AG04449 (cell line): ENCODE results near the gene DSTYK.

Experiments
- CTCF ChIA-PET: fragments of 350-600 bp; formaldehyde crosslinking; extraction: SDS; loops from one replicate; lab custom pipeline; 2021; ENCODE audit warnings: antibody characterized with exemption; lab: Yijun Ruan, JAX
- POLR2A ChIA-PET: fragments of 400-600, 350-600 bp; formaldehyde crosslinking; extraction: SDS; loops from one replicate; lab custom pipeline; 2020; ENCODE audit warnings: antibody characterized with exemption, inconsistent platforms; lab: Yijun Ruan, JAX
- DNase-seq: peaks from one replicate; pipeline ENCODE4 v3.0.0-alpha.2; 2010; ENCODE audit warnings: low read depth, low spot score
- H3K4me3 ChIP-seq: 2 replicates; pipeline ENCODE4 v1.5.1; 2011; ENCODE audit warnings: low read depth, mild to moderate bottlenecking, control low read depth, low read length
- CTCF ChIP-seq: IDR thresholded peaks from one replicate; pipeline ENCODE4 v1.5.1; 2011; ENCODE audit warnings: mild to moderate bottlenecking, moderate library complexity, low read length, control low read depth, inconsistent platforms; ENCODE audit not compliant: insufficient read depth; ENCODE audit errors: missing control alignments

Gene DSTYK

GRCh38 chr1:205171369-205171768 lies 40.1 kb downstream of the DSTYK start:
- POLR2A ChIA-PET: no interaction called here
- no peak for DNase-seq
- no peak for TF ChIP-seq CTCF
- H3K4me3 ChIP-seq: no peak overlapping the region
- CTCF ChIA-PET: interaction anchor here (0.9 to 1.0 kb wide), 2 partner anchors 20 to 30 kb away, joined by 3 to 4 read pairs; no protein-coding TSS in a partner anchor

GRCh38 chr1:205170532-205171269 lies 40.8 kb downstream of the DSTYK start:
- ChIA-PET CTCF (interaction anchor here (0.9 to 1.3 kb wide), 3 partner anchors 19 to 29 kb away, joined by 3 to 4 read pairs (median 3); no protein-coding TSS in a partner anchor), POLR2A (no interaction called here)
- no peak overlapping the region for H3K4me3 ChIP-seq
- no peak for DNase-seq
- TF ChIP-seq CTCF: no peak

GRCh38 chr1:205169248-205169647 lies 42.3 kb downstream of the DSTYK start:
- POLR2A ChIA-PET: no interaction called here

GRCh38 chr1:205168291-205168690 lies 43.2 kb downstream of the DSTYK start:
- ChIA-PET POLR2A (no interaction called here), CTCF (interaction anchor here (0.7 to 1.6 kb wide), 3 partner anchors 21 to 88 kb away, joined by 3 to 7 read pairs (median 3); no protein-coding TSS in a partner anchor)
- TF ChIP-seq CTCF: no peak

More at GRCh38 chr1:205169248-205169647, 42.3 kb downstream of the DSTYK start:
- TF ChIP-seq CTCF: no peak
- DNase-seq: no peak
- no peak overlapping the region for H3K4me3 ChIP-seq
- CTCF ChIA-PET: interaction anchor here (1.3 to 1.6 kb wide), 2 partner anchors 22 to 28 kb away, joined by 3 to 7 read pairs; no protein-coding TSS in a partner anchor

GRCh38 chr1:205162301-205162700 lies 49.2 kb downstream of the DSTYK start:
- TF ChIP-seq CTCF: no peak
- DNase-seq: no peak
- no peak overlapping the region for H3K4me3 ChIP-seq
- ChIA-PET POLR2A (no interaction called here), CTCF (interaction anchor here (1.1 to 1.3 kb wide), 2 partner anchors 12 to 21 kb away, joined by 3 read pairs; no protein-coding TSS in a partner anchor)

More at GRCh38 chr1:205168291-205168690, 43.2 kb downstream of the DSTYK start:
- no peak for DNase-seq
- no peak overlapping the region for H3K4me3 ChIP-seq

- H3K4me3 ChIP-seq: no peak overlapping the region
- no peak for DNase-seq
- CTCF ChIA-PET: interaction anchor here (1.1 to 1.3 kb wide), 4 partner anchors 10 to 95 kb away, joined by 3 to 4 read pairs (median 4); no protein-coding TSS in a partner anchor
- TF ChIP-seq CTCF: no peak
- POLR2A ChIA-PET: no interaction called here
Measured at GRCh38 chr1:205161076-205161475, 50.4 kb downstream of the DSTYK start.
